HG03060 (cell line): ENCODE data around the gene ZNF548.
"Not testable (repeated sequence)": the region's sequence is repeated elsewhere in the genome, so short reads cannot be mapped to it uniquely, and the experiment has no call there.

Experiments used
- ATAC-seq: cut with Tn5 transposase; IDR thresholded peaks from one replicate; pipeline ENCODE4 v1.9.1; 2021; ENCODE audit warnings: low read depth, moderate number of reproducible peaks; ENCODE audit not compliant: unreplicated experiment

Gene ZNF548

DNA sequence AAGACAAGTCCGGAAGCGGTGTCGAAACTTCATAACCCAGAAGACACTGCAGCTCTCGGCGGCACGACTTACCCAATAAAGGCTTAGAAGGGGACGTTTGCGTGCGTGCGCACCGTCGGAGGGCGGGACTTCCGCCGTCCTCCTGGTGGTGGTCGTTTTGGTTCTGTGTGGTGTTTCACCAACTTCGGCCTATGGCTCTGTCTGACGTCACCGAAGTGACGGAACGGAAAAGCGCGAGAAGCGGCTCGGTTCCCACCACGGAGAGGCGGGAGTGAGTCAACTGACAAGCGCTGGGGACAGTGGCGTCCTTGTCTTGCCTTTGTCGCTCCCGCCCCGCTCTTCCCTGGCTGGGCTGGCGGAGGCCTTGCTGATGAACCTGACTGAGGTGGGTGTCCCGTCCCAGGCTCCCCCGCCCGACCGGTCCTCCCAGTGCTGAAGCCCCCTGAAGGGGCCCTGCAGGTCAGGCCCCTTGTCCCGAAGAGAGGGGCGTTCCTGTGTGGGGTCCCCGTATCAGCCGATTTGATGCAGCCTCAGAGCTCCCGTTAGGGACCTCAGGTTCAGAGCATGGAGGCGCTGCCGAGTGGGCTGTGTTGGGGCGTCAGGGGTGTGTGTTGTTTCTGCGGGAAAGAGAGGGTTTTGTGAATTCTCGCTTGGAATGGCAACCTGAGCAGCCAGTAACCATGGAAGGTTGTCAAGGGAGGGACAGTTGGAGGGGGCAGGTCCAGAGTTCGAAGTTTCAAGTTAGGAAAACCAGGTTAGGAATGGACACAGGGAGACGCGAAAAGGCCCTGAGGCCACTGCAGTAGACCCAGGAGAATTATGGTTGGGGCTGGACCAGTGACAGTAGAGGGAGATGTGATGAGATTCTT, at the start of gene ZNF548:
Gene ZNF548, plus strand, starts transcription at position 125 of the 869 bp plus-strand sequence. Its CDS starts 246 bp downstream, at position 371.
- ATAC-seq: peak; percentile 93

DNA sequence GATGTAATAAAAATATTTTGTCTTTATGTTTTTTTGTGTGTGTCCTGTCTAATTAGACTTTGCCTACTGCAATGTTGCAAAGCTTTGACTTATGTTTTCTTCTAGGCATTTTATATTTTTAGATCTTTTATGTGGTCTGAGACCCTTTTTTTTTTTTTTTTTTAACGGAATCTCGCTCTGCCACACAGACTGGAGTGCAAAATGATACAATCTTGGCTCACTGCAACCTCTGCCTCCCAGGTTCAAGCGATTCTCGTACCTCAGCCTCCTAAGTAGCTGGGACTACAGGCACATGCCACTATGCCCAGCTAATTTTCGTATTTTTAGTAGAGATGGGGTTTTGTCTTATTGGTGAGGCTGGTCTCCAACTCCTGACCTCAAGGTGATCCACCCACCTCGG, 47.1 kb upstream of the ZNF548 start:
- no peak for ATAC-seq

DNA sequence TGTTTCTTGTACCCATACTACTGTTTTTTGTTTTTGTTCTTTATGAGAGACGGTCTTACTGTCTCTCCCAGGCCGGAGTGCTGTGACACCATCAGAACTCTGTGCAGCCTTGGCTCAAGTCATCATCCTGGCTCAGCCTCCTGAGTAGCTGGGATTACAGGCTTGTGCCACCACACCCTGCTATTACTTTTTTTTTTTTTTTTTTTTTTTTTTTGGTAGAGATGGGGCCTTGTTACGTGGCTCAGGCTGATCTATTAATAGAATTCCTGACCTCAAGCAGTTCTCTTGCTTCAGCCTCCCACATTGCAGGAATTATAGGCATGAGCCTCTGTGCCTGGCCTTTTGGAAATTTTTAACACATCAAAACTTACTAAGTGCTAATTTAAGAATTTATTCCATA, 41.5 kb upstream of the ZNF548 start:
- no peak for ATAC-seq

DNA sequence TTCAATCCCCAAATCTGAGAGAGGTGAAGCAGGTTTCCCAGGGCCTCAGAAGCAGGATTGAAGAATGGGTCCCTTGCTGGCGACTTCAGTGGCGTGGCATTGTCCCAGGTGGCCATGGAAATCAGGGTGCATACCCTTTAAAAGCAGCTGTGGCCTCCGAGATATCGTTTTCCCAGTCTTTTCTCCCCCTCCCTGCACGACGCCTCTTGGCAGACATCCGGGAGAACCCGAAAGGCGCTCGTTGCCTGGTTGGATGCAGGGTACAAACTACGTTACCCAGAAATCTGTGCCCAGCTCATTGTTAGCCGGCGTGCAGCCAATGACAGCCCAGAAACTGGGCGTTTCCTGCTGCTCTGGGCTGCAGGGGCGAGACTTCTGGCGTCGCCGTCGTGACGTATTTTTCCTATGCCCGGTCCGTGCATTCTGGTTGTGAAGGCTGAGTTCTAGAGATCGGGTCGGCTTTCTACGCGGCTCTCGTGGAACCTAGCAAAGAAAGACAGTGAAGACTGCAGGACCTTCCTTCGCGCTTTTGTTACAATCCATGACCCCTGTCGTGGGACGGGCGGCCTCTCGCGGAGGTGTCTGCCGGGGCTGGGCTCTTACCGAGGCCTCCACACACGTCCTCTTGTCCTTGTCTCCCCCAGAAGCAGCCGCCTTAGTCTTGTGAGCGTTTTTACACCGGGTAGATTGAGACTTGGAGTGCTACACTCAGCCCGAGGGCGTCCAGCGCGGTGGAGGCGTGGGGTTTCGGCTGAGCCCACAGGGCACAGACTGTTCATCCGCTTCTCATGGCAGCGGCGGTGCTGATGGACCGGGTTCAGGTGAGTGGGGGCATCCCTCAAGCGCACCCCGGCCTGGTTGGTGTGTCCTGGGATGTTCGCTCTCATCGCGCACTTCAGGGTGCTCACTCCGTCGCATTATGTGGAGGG, 38.5 kb upstream of the ZNF548 start, which contains the start of gene ZNF304:
Gene ZNF304, plus strand, starts transcription at position 395 of the 929 bp plus-strand sequence. Its CDS starts 394 bp downstream, at position 789.
- ATAC-seq: peak; percentile 97

DNA sequence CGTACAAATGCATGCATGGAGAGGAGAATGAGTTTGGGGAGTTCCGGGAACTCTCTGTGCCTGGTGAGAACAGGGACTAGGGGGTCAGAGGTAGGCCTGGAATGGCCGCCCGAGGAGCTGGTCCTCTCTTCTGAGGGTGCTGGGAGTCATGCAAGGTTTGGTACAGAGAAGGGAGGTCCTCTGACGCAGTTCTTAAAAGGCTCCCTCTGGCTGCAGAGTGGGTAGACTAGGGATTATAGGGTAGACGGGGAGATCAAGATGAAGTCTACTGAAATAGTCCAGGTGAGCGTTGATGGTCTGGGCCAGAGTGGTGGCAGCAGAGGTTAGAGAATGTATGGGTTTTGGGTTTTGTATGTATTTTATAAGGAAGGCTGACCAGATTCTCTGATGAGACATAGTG, 37.8 kb upstream of the ZNF548 start:
- no peak for ATAC-seq

DNA sequence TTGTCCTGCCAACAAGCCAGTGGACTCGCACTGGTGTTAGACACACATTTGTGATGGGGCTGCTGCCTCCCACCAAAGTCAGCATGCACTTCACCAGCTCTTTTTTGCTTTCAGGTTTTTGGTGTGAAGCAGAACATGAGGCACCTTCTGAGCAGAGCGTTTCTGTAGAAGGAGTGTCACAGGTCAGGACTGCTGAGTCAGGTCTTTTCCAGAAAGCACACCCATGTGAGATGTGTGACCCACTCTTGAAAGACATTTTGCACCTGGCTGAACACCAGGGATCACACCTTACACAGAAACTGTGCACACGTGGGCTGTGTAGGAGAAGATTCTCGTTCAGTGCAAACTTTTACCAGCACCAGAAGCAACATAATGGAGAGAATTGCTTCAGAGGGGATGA, 33.7 kb upstream of the ZNF548 start:
- ATAC-seq: no peak

DNA sequence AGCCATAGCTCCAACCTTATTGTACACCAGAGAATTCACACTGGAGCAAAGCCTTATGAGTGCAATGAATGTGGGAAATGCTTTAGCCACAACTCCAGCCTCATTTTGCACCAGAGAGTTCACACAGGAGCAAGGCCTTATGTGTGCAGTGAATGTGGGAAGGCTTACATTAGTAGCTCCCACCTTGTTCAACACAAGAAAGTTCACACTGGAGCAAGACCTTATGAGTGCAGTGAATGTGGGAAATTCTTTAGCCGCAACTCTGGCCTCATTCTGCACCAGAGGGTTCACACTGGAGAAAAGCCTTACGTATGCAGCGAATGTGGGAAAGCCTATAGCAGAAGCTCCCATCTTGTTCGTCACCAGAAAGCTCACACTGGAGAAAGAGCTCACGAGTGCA, 32.2 kb upstream of the ZNF548 start:
- no peak for ATAC-seq

DNA sequence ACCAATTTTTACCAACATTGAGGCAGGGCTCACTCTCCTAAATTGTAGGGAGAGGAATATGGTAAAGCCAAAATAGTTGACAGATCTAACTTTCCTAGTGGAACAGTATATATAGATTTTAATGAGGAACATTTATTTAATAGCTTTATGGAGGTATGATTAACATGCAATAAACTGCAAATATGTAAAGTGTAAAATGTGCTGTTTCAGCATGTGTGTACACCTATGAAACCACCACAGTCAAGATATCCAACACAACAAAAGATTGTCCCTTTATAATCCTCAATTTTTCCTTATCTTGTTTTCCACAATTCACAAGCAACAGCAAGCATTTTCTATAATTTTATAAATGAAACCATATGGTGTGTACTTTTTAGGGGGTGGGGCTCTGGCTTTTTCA, 30.4 kb upstream of the ZNF548 start:
- no peak for ATAC-seq

DNA sequence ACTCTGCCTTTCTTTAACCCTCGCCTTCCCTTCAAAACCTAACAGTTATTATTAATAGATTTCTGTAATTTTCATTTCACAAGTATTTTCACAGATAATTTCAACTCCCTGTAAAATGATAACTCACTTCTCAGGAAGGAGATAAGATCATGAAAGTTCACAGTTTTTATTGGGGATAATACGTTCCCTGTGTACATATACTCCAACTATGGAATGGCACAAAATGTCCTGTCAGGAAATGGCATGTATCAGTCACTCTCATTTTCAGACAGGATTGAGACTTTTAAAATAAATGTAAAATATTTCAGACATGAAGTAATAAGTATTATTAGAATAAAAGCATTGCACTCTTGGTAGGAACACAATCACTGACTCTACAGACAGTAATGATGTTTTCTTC, 27.2 kb upstream of the ZNF548 start:
- no peak for ATAC-seq

DNA sequence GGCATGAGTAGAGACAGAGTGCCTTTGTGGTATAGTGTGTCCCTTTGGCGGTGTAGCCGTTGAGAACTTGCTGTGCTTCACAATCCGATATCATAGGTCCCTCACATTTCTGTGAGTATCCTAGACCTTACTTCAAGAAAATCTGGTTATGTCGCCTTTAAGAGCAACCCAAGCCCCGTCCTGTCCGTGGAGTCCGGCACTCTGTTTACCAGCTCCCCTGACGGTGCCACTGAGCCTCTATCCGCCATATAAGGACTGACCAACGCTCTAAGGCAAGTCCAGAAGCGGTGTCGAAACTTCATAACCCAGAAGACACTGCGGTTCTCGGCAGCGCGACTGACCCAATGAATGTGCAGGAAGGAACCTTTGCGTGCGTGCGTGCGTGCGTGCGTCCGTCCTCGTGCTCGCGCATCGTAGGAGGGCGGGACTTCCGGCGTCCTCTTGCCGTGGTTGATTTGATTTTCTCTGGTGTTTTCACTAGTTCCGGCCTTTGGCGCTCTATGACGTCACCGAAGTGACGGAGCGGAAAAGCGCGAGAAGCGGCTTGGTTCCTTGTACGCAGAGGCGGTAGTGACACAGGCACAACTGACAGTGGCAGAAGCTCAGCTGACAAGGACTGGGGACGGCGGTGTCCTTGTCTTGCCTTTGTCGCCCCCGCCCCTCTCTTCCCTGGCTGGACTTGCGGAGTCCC, 26.5 kb upstream of the ZNF548 start, which contains the start of the genes TRAPPC2B and ZNF547:
Gene TRAPPC2B, plus strand, starts transcription at position 555 of the 691 bp plus-strand sequence. CDS start 1,283 bp downstream, outside the sequence.
Gene ZNF547, plus strand, starts transcription at position 555 of the 691 bp plus-strand sequence. CDS start 5,005 bp downstream, outside the sequence.
- peak; percentile 88 for ATAC-seq

DNA sequence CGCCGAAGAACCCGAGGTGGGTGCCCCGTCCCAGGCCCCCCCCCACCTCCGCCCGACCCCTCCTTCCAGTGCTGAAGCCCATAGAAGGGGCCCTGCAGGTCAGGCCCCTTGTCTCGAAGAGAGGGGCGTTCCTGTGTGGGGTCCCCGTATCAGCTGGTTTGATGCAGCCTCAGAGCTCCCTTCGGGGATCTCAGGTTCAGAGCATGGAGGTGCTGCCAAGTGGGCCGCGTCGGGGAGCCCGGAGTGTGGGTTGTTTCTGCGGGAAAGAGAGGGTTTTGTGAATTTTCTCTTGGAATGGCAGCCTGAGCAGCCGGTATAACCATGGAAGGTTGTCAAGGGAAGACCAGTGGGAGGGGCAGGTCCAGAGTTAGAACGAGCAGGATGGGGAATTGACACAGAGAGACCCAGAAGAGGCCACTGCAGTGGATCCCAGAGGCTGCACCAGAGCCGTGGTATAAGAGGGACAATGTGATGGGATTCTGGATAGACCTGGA, 25.9 kb upstream of the ZNF548 start:
- ATAC-seq: no peak

DNA sequence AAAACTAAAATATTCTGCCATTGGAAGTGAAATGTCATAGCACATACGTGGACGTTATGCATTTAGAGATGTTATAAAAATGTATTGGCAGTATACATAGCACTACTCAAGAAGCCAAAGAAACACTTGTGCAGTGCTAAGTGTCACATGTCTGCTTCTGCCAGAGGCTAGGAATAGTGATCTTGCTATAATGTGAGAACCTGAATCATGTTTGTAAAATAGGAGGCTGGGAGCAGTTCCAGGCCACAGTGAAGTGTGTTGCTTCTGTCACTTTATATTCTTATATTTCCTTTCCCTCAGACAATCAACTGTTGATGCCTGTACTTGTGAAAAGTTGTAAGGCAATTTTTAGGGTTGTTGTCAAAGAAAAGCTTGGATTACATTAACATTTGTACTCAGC, 22.9 kb upstream of the ZNF548 start:
- no peak for ATAC-seq

DNA sequence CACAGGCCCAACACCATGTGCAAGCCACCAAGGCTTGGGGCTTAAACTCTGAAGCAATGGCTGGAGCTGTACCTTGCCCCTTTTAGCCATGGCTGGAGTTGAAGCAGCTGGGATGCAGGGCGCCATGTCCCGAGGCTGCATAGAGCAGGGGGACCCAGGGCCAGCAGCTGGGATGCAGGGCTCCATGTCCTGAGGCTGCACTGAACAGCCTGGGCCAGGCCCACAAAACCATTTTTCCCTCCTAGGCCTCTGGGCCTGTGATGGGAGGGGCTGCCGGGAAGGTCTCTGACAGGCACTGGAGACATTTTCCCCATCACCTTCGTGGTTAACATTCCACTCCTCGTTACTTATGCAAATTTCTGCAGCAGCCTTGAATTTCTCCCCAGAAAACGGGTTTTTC, 15.5 kb upstream of the ZNF548 start:
- ATAC-seq: no peak

DNA sequence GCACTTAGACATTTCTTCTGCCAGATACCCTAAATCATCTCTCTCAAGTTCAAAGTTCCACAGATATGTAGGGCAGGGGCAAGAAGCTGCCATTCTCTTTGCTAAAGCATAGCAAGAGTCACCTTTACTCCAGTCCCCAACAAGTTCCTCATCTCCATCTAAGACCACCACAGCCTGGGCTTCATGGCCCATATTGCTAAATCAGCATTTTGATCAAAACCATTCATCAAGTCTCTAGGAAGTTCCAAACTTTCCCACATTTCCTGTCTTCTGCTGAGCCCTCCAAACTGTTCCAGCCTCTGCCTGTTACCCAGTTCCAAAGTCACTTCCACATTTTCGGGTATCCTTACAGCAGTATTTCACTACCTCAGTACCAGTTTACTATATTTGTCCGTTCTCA, 15.0 kb upstream of the ZNF548 start:
- not testable (repeated sequence) for ATAC-seq

DNA sequence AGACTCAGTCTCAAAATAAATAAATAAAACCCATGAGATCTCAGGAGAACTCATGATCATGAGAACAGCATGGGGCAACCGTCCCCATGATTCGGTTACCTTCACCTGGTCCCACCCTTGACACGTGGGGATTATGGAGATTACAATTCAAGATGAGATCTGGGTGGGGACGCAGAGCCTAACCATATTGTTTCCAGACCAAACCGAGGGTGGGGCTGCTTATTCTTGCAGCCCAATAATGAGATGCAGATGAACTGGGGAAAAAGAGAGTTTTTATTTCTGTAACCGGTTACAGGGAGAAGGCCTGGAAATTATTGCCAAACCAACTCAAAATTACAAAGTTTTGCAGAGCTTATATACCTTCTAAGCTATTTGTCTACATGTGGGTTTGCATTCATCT, 13.5 kb upstream of the ZNF548 start:
- no peak for ATAC-seq

DNA sequence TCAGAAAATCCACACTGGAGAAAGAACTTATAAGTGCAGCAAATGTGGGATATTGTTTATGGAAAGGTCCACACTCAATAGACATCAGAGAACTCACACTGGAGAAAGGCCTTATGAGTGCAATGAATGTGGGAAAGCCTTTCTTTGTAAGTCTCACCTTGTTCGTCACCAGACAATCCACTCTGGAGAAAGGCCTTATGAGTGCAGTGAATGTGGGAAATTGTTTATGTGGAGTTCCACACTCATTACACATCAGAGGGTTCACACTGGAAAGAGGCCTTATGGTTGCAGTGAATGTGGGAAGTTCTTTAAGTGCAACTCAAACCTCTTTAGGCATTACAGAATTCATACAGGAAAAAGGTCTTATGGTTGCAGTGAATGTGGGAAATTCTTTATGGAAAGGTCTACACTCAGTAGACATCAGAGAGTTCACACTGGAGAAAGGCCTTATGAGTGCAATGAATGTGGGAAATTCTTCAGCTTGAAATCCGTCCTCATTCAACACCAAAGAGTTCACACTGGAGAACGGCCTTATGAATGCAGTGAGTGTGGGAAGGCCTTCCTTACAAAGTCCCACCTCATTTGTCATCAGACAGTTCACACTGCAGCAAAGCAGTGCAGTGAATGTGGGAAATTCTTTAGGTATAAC, 12.0 kb upstream of the ZNF548 start:
- ATAC-seq: no peak

DNA sequence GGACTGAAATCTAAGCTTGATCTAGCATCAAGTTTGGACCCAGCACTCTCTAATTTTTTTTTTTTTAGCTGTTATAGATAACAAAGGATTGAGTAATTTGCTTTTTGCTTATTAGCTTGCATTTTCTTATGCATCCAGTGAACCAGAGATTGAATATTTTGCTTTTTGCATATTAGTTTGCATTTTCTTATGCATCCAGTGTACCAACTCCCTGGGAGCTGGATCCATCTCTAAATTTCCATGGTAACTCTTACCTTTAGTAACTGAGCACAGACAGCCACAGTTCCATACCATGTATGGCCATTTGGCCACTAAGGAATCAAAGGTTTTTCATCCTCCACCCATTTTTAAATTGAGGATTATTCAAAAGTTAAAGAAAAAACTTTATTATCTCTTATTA, 8.7 kb upstream of the ZNF548 start:
- no peak for ATAC-seq

DNA sequence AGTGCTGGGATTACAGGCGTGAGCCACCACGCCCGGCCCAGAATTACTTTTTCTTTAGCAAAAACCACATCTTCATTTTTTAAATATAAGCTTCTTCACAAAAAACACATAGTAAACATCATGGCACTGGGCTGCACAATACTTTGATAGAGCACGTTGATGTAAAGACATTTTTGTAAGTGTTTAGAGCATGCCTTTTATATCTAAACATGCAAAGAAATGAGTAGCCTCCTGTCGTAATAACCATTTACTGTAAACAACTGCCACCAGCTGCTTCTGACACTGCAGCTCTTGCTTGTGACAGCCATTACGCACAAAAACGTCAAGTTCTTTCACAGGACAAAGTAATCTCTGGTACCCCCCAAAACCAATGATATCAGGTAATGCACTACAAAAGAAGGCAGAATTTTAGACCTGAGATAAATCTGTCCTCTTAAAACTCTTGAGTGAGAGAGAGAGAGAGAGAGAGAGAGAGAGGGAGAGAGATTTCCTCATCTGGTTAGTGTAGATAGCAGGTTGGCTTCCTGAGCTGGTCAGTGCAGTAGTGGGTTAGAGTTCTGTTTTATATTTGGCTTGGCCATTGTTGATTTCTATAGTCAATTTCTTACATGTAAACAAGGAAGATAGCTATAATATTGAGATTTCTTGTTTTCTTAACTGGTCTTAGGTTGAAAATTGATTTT, 6.7 kb upstream of the ZNF548 start:
- no peak for ATAC-seq

DNA sequence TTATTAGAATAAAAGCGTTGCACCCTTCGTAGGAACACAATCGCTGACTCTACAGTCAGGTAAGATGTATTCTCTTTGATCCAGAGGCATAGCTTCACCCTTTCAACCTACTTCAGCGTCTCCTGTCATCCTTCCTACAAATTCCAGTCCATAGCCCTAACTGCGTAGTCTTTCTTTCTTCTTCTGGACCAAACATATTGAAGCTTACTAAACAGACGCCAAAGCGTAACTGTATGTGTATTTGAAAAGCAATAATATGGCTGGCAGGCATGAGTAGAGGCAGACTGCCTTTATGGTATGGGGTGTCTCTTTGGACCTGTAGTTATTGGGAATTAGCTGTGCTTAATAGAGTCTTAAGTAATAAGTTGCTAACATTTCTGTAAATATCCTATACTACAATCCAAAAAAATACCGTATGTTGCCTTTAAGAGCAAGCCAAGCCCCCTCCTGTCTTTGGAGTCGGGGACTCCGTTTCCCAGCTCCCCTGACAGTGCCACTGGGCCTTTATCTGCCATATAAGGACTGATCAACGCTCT, 392 bp upstream of the ZNF548 start:
- no peak for ATAC-seq
